NCI-H2196 (cell line): ENCODE measurements around the gene SP110.

Experiments
- DNase-seq: peaks from one replicate; lab custom pipeline; 2025; ENCODE audit not compliant: unreplicated experiment; lab: John Stamatoyannopoulos, UW

Gene SP110

GRCh38 chr2:230172852-230173251 lies 46.9 kb downstream of the SP110 start:
- DNase-seq = no peak

GRCh38 chr2:230172156-230172555 lies 47.6 kb downstream of the SP110 start:
- DNase-seq = no peak

- peak; percentile 32 for DNase-seq
Measured at GRCh38 chr2:230170532-230170931, 49.3 kb downstream of the SP110 start.

GRCh38 chr2:230166557-230167170 lies 53.1 kb downstream of the SP110 start:
- no peak for DNase-seq

GRCh38 chr2:230164139-230164538 lies 55.6 kb downstream of the SP110 start:
- DNase-seq = no peak

GRCh38 chr2:230162981-230163380 lies 56.8 kb downstream of the SP110 start:
- no peak for DNase-seq

- DNase-seq = no peak
Measured at GRCh38 chr2:230161184-230161583, 58.6 kb downstream of the SP110 start.

GRCh38 chr2:230160112-230160660 lies 59.6 kb downstream of the SP110 start:
- peak; percentile 51 for DNase-seq

GRCh38 chr2:230158468-230158867 lies 61.3 kb downstream of the SP110 start:
- no peak for DNase-seq

- no peak for DNase-seq
Measured at GRCh38 chr2:230156782-230157699, 62.7 kb downstream of the SP110 start.

- DNase-seq = no peak
Measured at GRCh38 chr2:230155359-230155758, 64.4 kb downstream of the SP110 start.

- DNase-seq = no peak
Measured at GRCh38 chr2:230153390-230153976, 66.3 kb downstream of the SP110 start.

GRCh38 chr2:230152334-230152733 lies 67.5 kb downstream of the SP110 start:
- no peak for DNase-seq

- no peak for DNase-seq
Measured at GRCh38 chr2:230144355-230144754, 75.4 kb downstream of the SP110 start.

GRCh38 chr2:230140667-230141066 lies 79.1 kb downstream of the SP110 start:
- no peak for DNase-seq

- DNase-seq = no peak
Measured at GRCh38 chr2:230137902-230138539, 81.8 kb downstream of the SP110 start.

- DNase-seq = no peak
Measured at GRCh38 chr2:230135130-230135525, 84.7 kb downstream of the SP110 start.

GRCh38 chr2:230134496-230135129 lies 85.2 kb downstream of the SP110 start:
- no peak for DNase-seq

GRCh38 chr2:230131366-230131765 lies 88.4 kb downstream of the SP110 start:
- DNase-seq = no peak

- no peak for DNase-seq
Measured at GRCh38 chr2:230130668-230131364, 89.0 kb downstream of the SP110 start.
